Neuronal stem cell (in vitro differentiated cells): ENCODE data around the gene CPM.

Source experiments
- DNase-seq: peaks from one replicate; pipeline ENCODE4 v3.0.0-alpha.2; 2013; ENCODE audit warnings: low spot score
- H2AFZ ChIP-seq: one replicate; pipeline ENCODE4 v1.6.1; 2013; ENCODE audit warnings: mild to moderate bottlenecking, low read length, inconsistent platforms
- H2AK5ac ChIP-seq: 2 replicates; pipeline ENCODE4 v1.6.1; 2013; ENCODE audit warnings: low read depth, mild to moderate bottlenecking, inconsistent platforms, low read length, moderate library complexity, mixed read lengths
- H2BK120ac ChIP-seq: 2 replicates; pipeline ENCODE4 v1.6.1; 2013; ENCODE audit warnings: low read depth, mild to moderate bottlenecking, inconsistent platforms, low read length, moderate library complexity, mixed read lengths
- H2BK12ac ChIP-seq: one replicate; pipeline ENCODE4 v1.6.1; 2013; ENCODE audit warnings: low read length, inconsistent platforms
- H2BK15ac ChIP-seq: 2 replicates; pipeline ENCODE4 v1.6.1; 2013; ENCODE audit warnings: mild to moderate bottlenecking, low read length, inconsistent platforms, mixed read lengths
- H2BK5ac ChIP-seq: one replicate; pipeline ENCODE4 v1.6.1; 2013; ENCODE audit warnings: inconsistent platforms, mild to moderate bottlenecking, low read length, moderate library complexity
- H3K14ac ChIP-seq: one replicate; pipeline ENCODE4 v1.6.1; 2013; ENCODE audit warnings: low read length, inconsistent platforms
- H3K18ac ChIP-seq: 2 replicates; pipeline ENCODE4 v1.6.1; 2013; ENCODE audit warnings: low read length, inconsistent platforms
- H3K23ac ChIP-seq: 2 replicates; pipeline ENCODE4 v1.6.1; 2013; ENCODE audit warnings: low read depth, mild to moderate bottlenecking, mixed read lengths, low read length, inconsistent platforms; ENCODE audit not compliant: poor library complexity
- H3K27ac ChIP-seq: replicated peaks from 3 replicates; pipeline ENCODE4 v1.5.1; 2013; ENCODE audit warnings: low read length, inconsistent platforms
- H3K27me3 ChIP-seq, 3 experiments: 2 replicates each; pipeline ENCODE4 v1.6.1; 2013; ENCODE audit warnings: low read length in 3 of 3, mild to moderate bottlenecking in 2 of 3, inconsistent platforms in 1 of 3, low read depth in 1 of 3, mixed read lengths in 1 of 3, moderate library complexity in 1 of 3; ENCODE audit not compliant: control insufficient read depth in 3 of 3, insufficient read depth in 3 of 3
- H3K36me3 ChIP-seq, 2 donors: replicated peaks in 1 of 2; 2 replicates each; pipeline ENCODE4 v1.6.1; 2013; ENCODE audit warnings: low read length in 2 of 2; ENCODE audit not compliant: control insufficient read depth in 2 of 2, insufficient read depth in 2 of 2
- H3K4ac ChIP-seq: 2 replicates; pipeline ENCODE4 v1.6.1; 2013; ENCODE audit warnings: inconsistent platforms, mild to moderate bottlenecking, low read length, moderate library complexity
- H3K4me1 ChIP-seq, 2 donors: 1 replicate in 1 of 2; 2 replicates in 1 of 2; pipeline ENCODE4 v1.6.1; 2013; ENCODE audit warnings: low read length in 2 of 2, low read depth in 1 of 2; ENCODE audit not compliant: control insufficient read depth in 2 of 2, insufficient read depth in 1 of 2
- H3K4me2 ChIP-seq: one replicate; pipeline ENCODE4 v1.6.1; 2013; ENCODE audit warnings: mild to moderate bottlenecking, low read length, inconsistent platforms; ENCODE audit not compliant: insufficient read depth, poor library complexity, severe bottlenecking
- H3K4me3 ChIP-seq, 2 donors: 2 replicates each; pipeline ENCODE4 v1.5.1; 2013; ENCODE audit warnings: low read length in 2 of 2, mild to moderate bottlenecking in 2 of 2, inconsistent platforms in 1 of 2, moderate library complexity in 1 of 2
- H3K79me1 ChIP-seq: one replicate; pipeline ENCODE4 v1.6.1; 2013; ENCODE audit warnings: low read depth, mild to moderate bottlenecking, inconsistent platforms, low read length, moderate library complexity
- H3K9ac ChIP-seq: one replicate; pipeline ENCODE4 v1.6.1; 2013; ENCODE audit warnings: mild to moderate bottlenecking, low read depth, low read length, inconsistent platforms; ENCODE audit not compliant: poor library complexity
- H3K9me3 ChIP-seq, 2 donors: replicated peaks in 1 of 2; 2 replicates each; pipeline versions ENCODE3 to v1.6.1; 2013; ENCODE audit warnings: low read length in 2 of 2, mild to moderate bottlenecking in 2 of 2, inconsistent platforms in 1 of 2, low read depth in 1 of 2, mixed read lengths in 1 of 2, moderate library complexity in 1 of 2; ENCODE audit not compliant: control insufficient read depth in 2 of 2, insufficient read depth in 1 of 2
- H4K8ac ChIP-seq: one replicate; pipeline ENCODE4 v1.6.1; 2013; ENCODE audit warnings: low read depth, mild to moderate bottlenecking, inconsistent platforms, low read length, moderate library complexity
- H4K91ac ChIP-seq: one replicate; pipeline ENCODE4 v1.6.1; 2013; ENCODE audit warnings: low read length, low read depth, mild to moderate bottlenecking, inconsistent platforms; ENCODE audit not compliant: poor library complexity
- whole genome bisulfite sequencing, 2 donors: extraction: QIAGEN DNeasy Blood & Tissue Kit; methylation state at CpG; one replicate each; pipeline ENCODE4 v1.1.7; 2013; ENCODE audit warnings: missing lambda C conversion rate in 2 of 2, mixed read lengths in 1 of 2; ENCODE audit not compliant: insufficient read length in 2 of 2, insufficient replicate concordance in 1 of 2; ENCODE audit errors: extremely low coverage in 2 of 2; 5-methylcytosine and 5-hydroxymethylcytosine counted together

The CPM gene

DNA sequence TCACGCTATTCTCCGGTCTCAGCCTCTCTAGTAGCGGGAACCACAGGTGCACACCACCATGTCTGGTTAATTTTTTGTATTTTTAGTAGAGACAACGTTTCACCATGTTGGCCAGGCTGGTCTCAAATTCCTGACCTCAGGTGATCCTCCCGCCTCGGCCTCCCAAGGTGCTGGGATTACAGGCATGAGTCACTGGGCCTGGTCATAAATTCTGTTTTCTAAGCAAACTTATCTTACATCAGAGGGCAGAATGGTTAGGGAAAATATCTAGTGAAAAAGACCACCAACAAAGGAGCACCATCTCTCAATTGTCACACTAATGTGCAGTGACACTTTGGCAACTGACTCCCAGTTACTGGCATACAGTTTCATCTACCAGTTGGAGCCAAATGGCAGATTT is 2.8 kb downstream of the CPM start:
- peaks cover 6 to 38% (median 20%) of the 10 kb centered on the region in 3 experiments for H3K27me3 ChIP-seq
- H3K4me1 ChIP-seq, result peaks cover 2 to 3% of the 10 kb centered on the region in 2 donors
- no peak for DNase-seq
- H2AFZ ChIP-seq, result no peak overlapping the region
- H2BK12ac ChIP-seq, result no peak overlapping the region
- H3K18ac ChIP-seq, result no peak overlapping the region
- H3K23ac ChIP-seq, result no peak overlapping the region
- no peak overlapping the region for H3K14ac ChIP-seq
- WGBS, 2 donors, result no CpG with 5 or more reads among the region's 6 CpGs
- H3K9ac ChIP-seq, result no peak overlapping the region
- no peak overlapping the region for H2BK5ac ChIP-seq
- no peak overlapping the region for H3K27ac ChIP-seq
- H3K9me3 ChIP-seq, result peaks cover 0 to 7% of the 10 kb centered on the region in 2 donors
- H3K4ac ChIP-seq, result no peak overlapping the region
- H2BK120ac ChIP-seq, result no peak overlapping the region
- no peak overlapping the region for H4K8ac ChIP-seq
- no peaks in the 10 kb centered on the region for H3K36me3 ChIP-seq
- H4K91ac ChIP-seq, result no peak overlapping the region
- no peak overlapping the region for H3K4me3 ChIP-seq
- H2BK15ac ChIP-seq, result no peak overlapping the region
- no peaks in the 10 kb centered on the region for H3K79me1 ChIP-seq
- H2AK5ac ChIP-seq, result no peak overlapping the region
- no peak overlapping the region for H3K4me2 ChIP-seq

DNA sequence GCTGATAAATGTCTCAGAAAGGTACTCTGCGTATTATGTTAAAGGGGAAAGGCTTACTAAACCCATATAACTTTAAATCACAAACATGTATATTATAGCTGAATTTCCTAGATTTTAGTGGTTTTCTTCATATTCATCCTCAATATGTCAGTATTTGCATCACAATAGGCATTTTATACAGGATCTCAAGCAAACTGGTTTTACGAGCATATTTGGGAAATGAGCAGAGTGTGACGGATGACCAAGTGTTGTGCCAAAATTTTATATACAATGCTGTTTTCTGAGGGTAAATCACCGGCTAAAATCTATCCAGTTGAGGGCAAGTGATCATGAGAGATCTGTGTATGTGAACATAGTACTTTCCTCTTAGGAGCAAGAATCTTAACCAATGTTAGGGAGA is 8.4 kb downstream of the CPM start:
- Histone ChIP-seq H3K23ac (no peak overlapping the region), H3K4me2 (no peak overlapping the region), H3K27ac (no peak overlapping the region), H3K18ac (no peak overlapping the region), H3K4ac (no peak overlapping the region), H3K9me3 (no peaks in the 10 kb centered on the region), H3K14ac (no peak overlapping the region), H3K9ac (no peak overlapping the region), H2AK5ac (no peak overlapping the region), H4K91ac (no peak overlapping the region), H3K4me3 (no peak overlapping the region), H3K4me1 (no peaks in the 10 kb centered on the region), H2BK5ac (no peak overlapping the region), H2BK15ac (no peak overlapping the region), H2AFZ (no peak overlapping the region), H3K79me1 (no peaks in the 10 kb centered on the region), H4K8ac (no peak overlapping the region), H2BK120ac (no peak overlapping the region), H3K36me3 (no peaks in the 10 kb centered on the region), H2BK12ac (no peak overlapping the region), H3K27me3 (peaks cover 0 to 7% (median 0%) of the 10 kb centered on the region in 3 experiments)
- no peak for DNase-seq
- WGBS, 2 donors, result no CpG with 5 or more reads among the region's 4 CpGs

DNA sequence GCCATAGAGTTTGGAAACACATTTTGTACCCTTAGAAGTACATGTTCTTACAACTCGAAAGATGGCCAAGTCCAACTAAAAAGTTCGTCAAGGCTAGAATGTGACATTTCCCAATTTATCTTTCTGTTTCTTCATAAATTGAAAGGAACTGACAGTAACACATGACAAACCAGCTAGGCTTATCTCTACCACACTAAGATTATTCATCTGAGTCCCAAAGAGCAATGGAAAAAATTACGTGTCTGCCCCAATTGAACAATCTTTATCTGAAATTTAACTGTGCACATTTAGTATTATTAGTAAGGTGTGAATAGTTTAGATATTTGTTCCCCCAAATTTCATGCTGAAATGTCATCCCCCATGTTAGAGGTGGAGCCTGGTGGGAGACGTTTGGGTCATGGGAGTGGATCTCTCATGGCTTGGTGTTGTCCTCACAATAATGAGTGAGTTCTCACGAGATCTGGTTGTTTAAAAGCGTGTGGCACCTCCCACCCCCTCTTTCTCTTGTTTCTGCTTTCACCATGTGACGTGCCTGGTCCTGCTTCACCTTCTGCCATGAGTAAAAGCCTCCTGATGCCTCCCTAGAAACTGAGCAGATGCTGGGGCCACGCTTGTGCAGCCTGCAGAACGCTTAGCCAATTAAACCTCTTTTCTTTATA is 13.3 kb downstream of the CPM start:
- no peak overlapping the region for H3K14ac ChIP-seq
- no peak overlapping the region for H2AK5ac ChIP-seq
- no peak overlapping the region for H2AFZ ChIP-seq
- H3K27me3 ChIP-seq, result peaks cover 0 to 7% (median 0%) of the 10 kb centered on the region in 3 experiments
- H4K91ac ChIP-seq, result no peak overlapping the region
- H2BK5ac ChIP-seq, result no peak overlapping the region
- H2BK120ac ChIP-seq, result no peak overlapping the region
- no peak overlapping the region for H3K18ac ChIP-seq
- no peak overlapping the region for H3K23ac ChIP-seq
- H3K4ac ChIP-seq, result no peak overlapping the region
- H3K79me1 ChIP-seq, result no peaks in the 10 kb centered on the region
- H3K4me3 ChIP-seq, result no peak overlapping the region
- no CpG with 5 or more reads among the region's 9 CpGs for WGBS, 2 donors
- no peak overlapping the region for H3K9ac ChIP-seq
- H2BK15ac ChIP-seq, result no peak overlapping the region
- peaks cover 0 to 2% of the 10 kb centered on the region in 2 donors for H3K9me3 ChIP-seq
- H4K8ac ChIP-seq, result no peak overlapping the region
- no peak for DNase-seq
- no peaks in the 10 kb centered on the region for H3K36me3 ChIP-seq
- no peak overlapping the region for H2BK12ac ChIP-seq
- no peak overlapping the region for H3K4me2 ChIP-seq
- H3K4me1 ChIP-seq, result peaks cover 0 to 3% of the 10 kb centered on the region in 2 donors
- no peak overlapping the region for H3K27ac ChIP-seq

DNA sequence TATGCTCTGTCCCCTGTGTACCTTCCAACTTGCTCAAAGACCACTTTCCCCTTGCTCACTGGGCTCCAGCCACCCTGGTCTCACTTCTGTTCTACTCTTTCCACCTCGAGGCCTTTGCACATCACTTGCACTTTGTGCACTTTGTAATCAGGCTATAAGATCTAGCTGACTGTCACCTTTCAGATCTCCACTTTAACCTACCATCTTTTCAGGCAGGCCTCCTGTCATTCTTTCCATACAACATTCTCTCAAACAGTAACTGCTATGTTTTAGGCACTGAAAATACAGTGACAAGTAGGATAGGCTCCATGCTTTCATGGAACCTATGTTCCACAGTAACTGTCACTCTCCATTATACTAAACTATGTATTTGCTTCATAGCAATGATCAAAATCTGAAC is 14.0 kb downstream of the CPM start:
- H3K4me3 ChIP-seq, result no peak overlapping the region

More for the DNA sequence above, 14.0 kb downstream of the CPM start:
- no peak overlapping the region for H2BK5ac ChIP-seq
- H2AK5ac ChIP-seq, result no peak overlapping the region
- H3K9me3 ChIP-seq, result peaks cover 0 to 2% of the 10 kb centered on the region in 2 donors
- H3K36me3 ChIP-seq, result no peaks in the 10 kb centered on the region
- no peak overlapping the region for H2BK120ac ChIP-seq
- H3K79me1 ChIP-seq, result no peaks in the 10 kb centered on the region
- H2BK15ac ChIP-seq, result no peak overlapping the region
- H3K27me3 ChIP-seq, result peaks cover 0 to 7% (median 0%) of the 10 kb centered on the region in 3 experiments
- no peak for DNase-seq
- no CpG with 5 or more reads among the region's 1 CpG for WGBS, 2 donors
- no peak overlapping the region for H4K8ac ChIP-seq
- no peak overlapping the region for H2BK12ac ChIP-seq
- H4K91ac ChIP-seq, result no peak overlapping the region
- no peak overlapping the region for H3K27ac ChIP-seq
- no peak overlapping the region for H3K4ac ChIP-seq
- H3K18ac ChIP-seq, result no peak overlapping the region
- no peak overlapping the region for H3K14ac ChIP-seq
- no peak overlapping the region for H2AFZ ChIP-seq
- H3K9ac ChIP-seq, result no peak overlapping the region
- H3K23ac ChIP-seq, result no peak overlapping the region
- peaks cover 0 to 3% of the 10 kb centered on the region in 2 donors for H3K4me1 ChIP-seq
- H3K4me2 ChIP-seq, result no peak overlapping the region
